Testis (tissue), 3 donors: ENCODE measurements around the gene SIGLEC1. TPM values are rescaled to one million over a fixed set of nuclear protein-coding genes. Genes with fewer than 3 reads are reported as not detected.

ENCODE experiments used
- DNase-seq: peaks from one replicate; pipeline ENCODE4 v3.0.0-alpha.2; 2019
- H3K27ac ChIP-seq, 2 donors: fragments of 200-600 bp; sonication (generic); one replicate each; pipeline ENCODE4 v1.5.1; 2019
- H3K27me3 ChIP-seq: fragments of 200-600 bp; sonication (generic); one replicate; pipeline ENCODE4 v1.5.1; 2019
- H3K36me3 ChIP-seq: fragments of 200-600 bp; sonication (generic); one replicate; pipeline ENCODE4 v1.5.1; 2017; ENCODE audit warnings: low read depth; ENCODE audit errors: missing control alignments
- H3K4me1 ChIP-seq: fragments of 200-600 bp; sonication (generic); one replicate; pipeline ENCODE4 v1.5.1; 2019
- H3K4me3 ChIP-seq, 2 donors: fragments of 200-600 bp; sonication (generic); one replicate each; pipeline ENCODE4 v1.5.1; 2017 to 2019
- H3K9me3 ChIP-seq: fragments of 200-600 bp; sonication (generic); one replicate; pipeline ENCODE4 v1.5.1; 2017
- CTCF ChIP-seq, 3 experiments: fragments of 450-650 bp in 2 of 3; fragments of 200-600 bp in 1 of 3; sonication (generic) in 1 of 3; IDR thresholded peaks; one replicate each; pipeline ENCODE4 v1.5.1; 2016 to 2019; ENCODE audit warnings: antibody characterized with exemption in 3 of 3, mild to moderate bottlenecking in 2 of 3, moderate library complexity in 1 of 3
- POLR2A ChIP-seq: fragments of 450-650 bp; IDR thresholded peaks from one replicate; pipeline ENCODE4 v1.6.1; 2017; ENCODE audit warnings: antibody characterized with exemption, mild to moderate bottlenecking, moderate library complexity
- WGBS, 2 donors: methylation state at CpG; one replicate each; pipeline ENCODE4 v1.1.5; 2018; 5-methylcytosine and 5-hydroxymethylcytosine counted together
- intact Hi-C: fragments of 100-400 bp; cut with DNase I; formaldehyde crosslinking; loops from one replicate; pipeline ENCODE4 v1.15.1; 2023; ENCODE audit warnings: low total_unique reads
- polyA plus RNA-seq: library from polyadenylated mRNA; stranded (reverse); fragments of 350-450 nt; fragmentation: Illumina TruSeq; extraction: RNeasy Lipid Tissue Mini Kit (QIAGEN cat#74804); gene quantifications from one replicate; pipeline ENCODE4 v1.2.3, GENCODE V29; 2014; ENCODE audit warnings: low read depth, low replicate concordance; ENCODE audit not compliant: insufficient read depth
- total RNA-seq, 2 donors: library from RNA; depleted of rRNA; stranded (reverse); fragments of >200 nt; gene quantifications; one replicate each; pipeline ENCODE4 v1.2.3, GENCODE V29; 2016

The SIGLEC1 gene
- total and polyA plus RNA-seq, 3 donors from 2014 or later: 4.3 to 9.4 (median 6.6) TPM

GRCh38 chr20:3733119-3733995, 21.0 kb upstream of the SIGLEC1 start:
- no peak for DNase-seq
- Histone ChIP-seq H3K9me3 (no peaks in the 10 kb centered on the region), H3K36me3 (no peaks in the 10 kb centered on the region), H3K27me3 (no peaks in the 10 kb centered on the region), H3K4me1 (no peaks in the 10 kb centered on the region), H3K27ac (peak overlapping the region; percentile 25 to 32), H3K4me3 (peak overlapping the region; percentile 45 to 49)
- WGBS, 2 donors: 45 to 48% methylated on average over 18 to 20 of the region's 20 CpGs
- intact Hi-C loops: no loop called here
- no peak for TF ChIP-seq CTCF (IDR thresholded peaks at IDR 0.05)
- no peak for TF ChIP-seq POLR2A

- Histone ChIP-seq H3K27me3 (no peaks in the 10 kb centered on the region), H3K4me1 (peaks cover 4% of the 10 kb centered on the region), H3K27ac (peak within 1 kb of the TSS; percentile 32 to 41), H3K36me3 (no peaks in the 10 kb centered on the region), H3K4me3 (peak within 1 kb of the TSS; percentile 45 to 49), H3K9me3 (no peaks in the 10 kb centered on the region)
- intact Hi-C loops: no loop called here
- TF ChIP-seq POLR2A (no peak), CTCF (IDR thresholded peaks at IDR 0.05) (no peak)
- no peak for DNase-seq
- 5 to 28% methylated on average over 2 to 40 of the region's 67 CpGs for WGBS, 2 donors
Observed at GRCh38 chr20:3732327-3733118, 20.1 kb upstream of the SIGLEC1 start, which contains the start of gene HSPA12B. Gene HSPA12B, plus strand, starts transcription at chr20:3732685. Its CDS starts 5,990 bp downstream, at chr20:3738675.

GRCh38 chr20:3731944-3732326, 19.5 kb upstream of the SIGLEC1 start:
- peak overlapping the region; percentile 25 to 45 for H3K4me3 ChIP-seq
- peaks cover 4% of the 10 kb centered on the region for H3K4me1 ChIP-seq
- WGBS, 2 donors: 41 to 48% methylated on average over 13 to 16 of the region's 16 CpGs
- H3K9me3 ChIP-seq: no peaks in the 10 kb centered on the region
- no peaks in the 10 kb centered on the region for H3K27me3 ChIP-seq
- no peaks in the 10 kb centered on the region for H3K36me3 ChIP-seq
- peak overlapping the region in 1 of 2 donors; percentile 41 for H3K27ac ChIP-seq
- DNase-seq: no peak
- TF ChIP-seq POLR2A (no peak), CTCF (IDR thresholded peaks at IDR 0.05) (no peak)
- intact Hi-C loops: no loop called here

GRCh38 chr20:3730803-3731672, 18.6 kb upstream of the SIGLEC1 start:
- H3K9me3 ChIP-seq: no peaks in the 10 kb centered on the region
- 84 to 87% methylated on average over 12 of the region's 12 CpGs for WGBS, 2 donors
- DNase-seq: no peak
- H3K4me1 ChIP-seq: peaks cover 4% of the 10 kb centered on the region
- intact Hi-C loops: no loop called here
- H3K4me3 ChIP-seq: no peak overlapping the region
- H3K27me3 ChIP-seq: no peaks in the 10 kb centered on the region
- H3K36me3 ChIP-seq: no peaks in the 10 kb centered on the region
- no peak overlapping the region for H3K27ac ChIP-seq
- TF ChIP-seq POLR2A: no peak
- no peak for TF ChIP-seq CTCF (IDR thresholded peaks at IDR 0.05)
